Adrenal gland (tissue), 5 donors: Measurements from ENCODE around the gene CYRIA.
A peak's percentile ranks its signal among the peaks of the same experiment; 100 is the strongest.

Experiments
- CTCF ChIP-seq, 6 experiments: fragments of 450-650 bp in 4 of 6; fragments of 200-600 bp in 2 of 6; sonication (generic) in 1 of 6; IDR thresholded peaks; 1 replicate in 5 of 6; 2 replicates in 1 of 6; pipeline versions ENCODE4 v1.5.1 to v1.8.0; 2016 to 2021; ENCODE audit warnings: antibody characterized with exemption in 6 of 6, mild to moderate bottlenecking in 2 of 6, moderate library complexity in 1 of 6
- POLR2A ChIP-seq, 2 donors: fragments of 450-650 bp; IDR thresholded peaks; one replicate each; pipeline ENCODE4 v1.6.1; 2017; ENCODE audit warnings: antibody characterized with exemption in 2 of 2, mild to moderate bottlenecking in 2 of 2, moderate library complexity in 1 of 2
- donor health status: DM: no; HTN: no; CAD: no.

GRCh38 chr2:16617282-16618266 is 48.1 kb downstream of the CYRIA start:
- TF ChIP-seq CTCF (IDR thresholded peaks at IDR 0.05), result peak; percentile 12 to 67 (median 60)
- no peak for TF ChIP-seq POLR2A (IDR thresholded peaks at IDR 0.05)
